Suppressor macrophage treated with lipopolysaccharide for 4 hours (primary cell): ENCODE results near the gene MYLK2.
"Not testable (repeated sequence)": the region's sequence is repeated elsewhere in the genome, so short reads cannot be mapped to it uniquely, and the experiment has no call there.

Experiments
- DNase-seq: peaks from one replicate; pipeline ENCODE4 v3.0.0-alpha.2; 2020

MYLK2 gene

GRCh38 chr20:31816221-31816620 lies 2.9 kb upstream of the MYLK2 start:
- no peak for DNase-seq

- no peak for DNase-seq
These were observed 1.7 kb upstream of the MYLK2 start for GRCh38 chr20:31817461-31817860.

- DNase-seq: no peak
These were observed 714 bp upstream of the MYLK2 start for GRCh38 chr20:31818376-31818908.

DNA sequence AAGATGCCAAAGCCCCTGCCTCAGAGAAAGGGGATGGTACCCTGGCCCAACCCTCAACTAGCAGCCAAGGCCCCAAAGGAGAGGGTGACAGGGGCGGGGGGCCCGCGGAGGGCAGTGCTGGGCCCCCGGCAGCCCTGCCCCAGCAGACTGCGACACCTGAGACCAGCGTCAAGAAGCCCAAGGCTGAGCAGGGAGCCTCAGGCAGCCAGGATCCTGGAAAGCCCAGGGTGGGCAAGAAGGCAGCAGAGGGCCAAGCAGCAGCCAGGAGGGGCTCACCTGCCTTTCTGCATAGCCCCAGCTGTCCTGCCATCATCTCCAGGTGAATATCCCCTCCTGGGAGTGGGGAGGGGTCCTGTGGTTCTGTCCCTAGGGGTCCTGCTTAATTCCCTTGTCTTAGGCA lies 1.1 kb downstream of the MYLK2 start:
- no peak for DNase-seq

DNA sequence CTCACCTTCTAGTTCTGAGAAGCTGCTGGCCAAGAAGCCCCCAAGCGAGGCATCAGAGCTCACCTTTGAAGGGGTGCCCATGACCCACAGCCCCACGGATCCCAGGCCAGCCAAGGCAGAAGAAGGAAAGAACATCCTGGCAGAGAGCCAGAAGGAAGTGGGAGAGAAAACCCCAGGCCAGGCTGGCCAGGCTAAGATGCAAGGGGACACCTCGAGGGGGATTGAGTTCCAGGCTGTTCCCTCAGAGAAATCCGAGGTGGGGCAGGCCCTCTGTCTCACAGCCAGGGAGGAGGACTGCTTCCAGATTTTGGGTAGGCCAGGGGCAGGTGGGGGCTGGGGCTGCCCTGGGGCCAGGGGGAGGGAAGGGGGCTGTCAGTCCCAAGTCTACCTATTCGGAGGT lies 2.3 kb downstream of the MYLK2 start:
- DNase-seq: no peak

GRCh38 chr20:31822421-31823330 lies 3.5 kb downstream of the MYLK2 start:
- peak; percentile 74 for DNase-seq

DNA sequence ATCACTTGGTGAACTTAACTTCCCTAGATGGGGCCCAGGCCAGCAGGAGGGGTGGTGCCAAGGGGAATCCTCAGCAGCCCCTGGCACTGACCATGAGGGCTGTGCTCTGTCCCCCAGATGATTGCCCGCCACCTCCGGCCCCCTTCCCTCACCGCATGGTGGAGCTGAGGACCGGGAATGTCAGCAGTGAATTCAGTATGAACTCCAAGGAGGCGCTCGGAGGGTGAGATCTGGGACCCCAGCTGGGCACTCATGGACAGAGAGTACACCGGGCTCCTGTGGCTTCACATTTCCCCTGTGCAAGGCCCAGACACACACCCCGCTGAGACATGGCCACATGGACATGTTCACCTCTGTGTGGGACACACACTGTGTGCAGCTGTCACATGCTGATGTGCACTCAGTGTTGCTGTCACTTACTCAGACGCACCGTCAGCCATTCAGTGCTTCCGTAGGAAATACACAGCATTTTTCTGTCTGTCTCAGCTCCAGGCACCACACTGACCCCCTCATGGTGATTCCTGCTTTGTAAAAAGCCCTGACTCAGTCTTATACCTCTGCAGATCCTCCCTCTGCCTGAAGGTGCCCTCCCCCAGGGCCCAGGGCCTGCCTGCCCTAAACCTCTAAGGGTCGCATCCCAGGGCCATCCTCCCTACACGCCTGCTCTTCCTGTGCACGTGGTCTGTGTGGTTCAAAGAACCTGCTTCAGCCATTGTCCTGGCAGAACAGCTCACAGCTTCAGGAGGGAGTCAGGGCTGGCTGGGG lies 4.4 kb downstream of the MYLK2 start:
- DNase-seq: no peak

DNA sequence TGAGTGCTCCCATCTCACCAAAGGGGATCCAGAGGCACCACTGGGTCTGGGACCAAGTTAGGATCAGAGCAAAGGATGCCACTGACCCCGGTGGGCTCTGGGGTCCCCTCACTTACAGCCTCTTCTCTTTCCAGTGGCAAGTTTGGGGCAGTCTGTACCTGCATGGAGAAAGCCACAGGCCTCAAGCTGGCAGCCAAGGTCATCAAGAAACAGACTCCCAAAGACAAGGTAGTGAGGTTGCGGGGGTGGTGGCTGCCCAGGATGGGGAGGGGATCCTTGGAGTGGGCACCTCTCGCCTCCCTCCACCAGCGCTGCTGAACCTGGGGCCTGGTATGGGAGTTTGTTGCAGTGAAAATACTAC lies 4.9 kb downstream of the MYLK2 start:
- no peak for DNase-seq

GRCh38 chr20:31824554-31825313 lies 5.6 kb downstream of the MYLK2 start:
- DNase-seq: no peak

- DNase-seq: no peak
These were observed 6.9 kb downstream of the MYLK2 start for GRCh38 chr20:31826074-31826473.

GRCh38 chr20:31827059-31827458 lies 7.9 kb downstream of the MYLK2 start:
- no peak for DNase-seq

DNA sequence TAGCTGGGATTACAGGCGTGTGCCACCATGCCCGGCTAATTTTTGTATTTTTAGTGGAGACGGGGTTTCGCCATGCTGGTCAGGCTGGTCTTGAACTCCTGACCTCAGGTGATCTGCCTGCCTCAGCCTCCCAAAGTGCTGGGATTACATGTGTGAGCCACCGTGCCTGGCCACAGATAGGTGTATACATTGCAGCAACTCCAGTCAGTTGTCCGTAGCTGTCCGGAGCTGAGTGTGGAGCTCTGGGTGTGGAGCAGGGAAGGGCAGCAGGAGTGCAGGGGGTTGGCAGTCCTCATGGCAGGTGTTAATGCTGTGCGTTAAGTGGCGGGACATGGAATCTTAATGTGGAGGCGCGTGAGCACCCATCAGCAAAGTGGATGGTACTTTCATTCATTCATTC lies 8.9 kb downstream of the MYLK2 start:
- DNase-seq: not testable (repeated sequence)

DNA sequence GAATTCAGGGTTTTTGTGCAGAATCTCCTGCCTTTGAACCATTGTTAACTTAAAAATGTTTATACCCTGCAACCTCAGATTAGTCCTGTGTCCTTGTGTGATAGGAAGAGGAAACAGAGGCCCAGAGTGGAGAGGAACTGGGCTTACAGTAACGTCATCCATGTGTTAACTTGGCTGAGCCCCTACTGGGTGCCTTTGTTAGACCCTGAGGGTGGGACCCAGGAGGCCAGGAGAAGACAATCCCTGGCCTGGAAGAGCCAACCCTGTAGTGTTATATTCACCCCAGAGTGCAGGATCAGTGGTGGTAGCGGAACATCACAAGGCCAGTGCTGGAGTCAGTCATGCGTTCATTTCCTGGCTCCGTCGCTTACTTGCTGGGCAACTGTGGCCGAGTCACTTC lies 10.6 kb downstream of the MYLK2 start:
- DNase-seq: no peak

DNA sequence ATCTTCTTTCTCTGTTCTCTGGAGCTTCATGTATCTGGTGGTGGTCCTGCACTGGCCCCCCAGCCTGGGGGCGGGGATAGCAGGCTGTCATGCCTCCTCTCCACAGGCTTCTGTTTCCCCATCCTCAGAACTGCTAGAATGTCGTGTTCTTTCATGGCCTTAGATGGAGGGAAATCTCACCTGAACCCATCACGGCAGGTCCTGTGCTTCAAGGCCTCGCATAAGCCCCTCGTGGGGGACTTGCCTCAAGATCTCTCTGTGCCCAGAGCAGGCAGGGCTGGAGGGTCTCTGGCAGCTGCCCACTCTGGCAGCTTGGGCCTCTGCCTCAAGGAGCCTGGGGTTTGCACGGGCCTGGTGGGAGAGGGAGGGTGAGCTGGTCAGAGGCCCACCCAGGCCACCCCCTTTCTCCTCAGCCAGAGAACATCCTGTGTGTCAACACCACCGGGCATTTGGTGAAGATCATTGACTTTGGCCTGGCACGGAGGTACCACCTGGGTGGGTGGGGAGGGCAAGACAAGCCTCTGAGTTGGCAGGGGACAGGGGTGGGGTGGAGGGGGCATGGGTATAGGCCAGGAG lies 11.3 kb downstream of the MYLK2 start:
- no peak for DNase-seq

DNA sequence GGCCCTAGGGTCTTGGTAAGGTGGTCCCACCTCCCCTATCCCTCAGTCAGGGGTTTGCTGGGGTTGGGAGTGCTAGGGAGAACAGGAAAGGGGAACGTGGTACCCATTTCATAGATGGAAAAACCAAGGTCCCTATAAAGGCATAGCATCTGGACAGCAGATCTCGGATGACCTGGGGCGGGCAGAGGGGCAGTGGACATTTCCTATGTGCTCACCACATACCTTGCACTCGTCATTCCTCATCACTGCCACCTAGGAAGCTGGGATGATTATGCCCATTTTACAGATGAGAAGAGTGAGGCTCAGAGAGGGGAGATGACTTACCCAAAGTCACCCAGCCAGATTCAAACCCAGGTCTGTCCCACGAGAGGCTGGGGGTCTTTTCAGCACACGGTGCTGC lies 12.1 kb downstream of the MYLK2 start:
- no peak for DNase-seq

- no peak for DNase-seq
These were observed 12.7 kb downstream of the MYLK2 start for GRCh38 chr20:31831771-31832306.

- DNase-seq: peak; percentile 70
These were observed 14.2 kb downstream of the MYLK2 start for GRCh38 chr20:31833130-31833930.

- no peak for DNase-seq
These were observed 14.9 kb downstream of the MYLK2 start for GRCh38 chr20:31833931-31834521.

GRCh38 chr20:31835554-31835953 lies 16.4 kb downstream of the MYLK2 start:
- no peak for DNase-seq

DNA sequence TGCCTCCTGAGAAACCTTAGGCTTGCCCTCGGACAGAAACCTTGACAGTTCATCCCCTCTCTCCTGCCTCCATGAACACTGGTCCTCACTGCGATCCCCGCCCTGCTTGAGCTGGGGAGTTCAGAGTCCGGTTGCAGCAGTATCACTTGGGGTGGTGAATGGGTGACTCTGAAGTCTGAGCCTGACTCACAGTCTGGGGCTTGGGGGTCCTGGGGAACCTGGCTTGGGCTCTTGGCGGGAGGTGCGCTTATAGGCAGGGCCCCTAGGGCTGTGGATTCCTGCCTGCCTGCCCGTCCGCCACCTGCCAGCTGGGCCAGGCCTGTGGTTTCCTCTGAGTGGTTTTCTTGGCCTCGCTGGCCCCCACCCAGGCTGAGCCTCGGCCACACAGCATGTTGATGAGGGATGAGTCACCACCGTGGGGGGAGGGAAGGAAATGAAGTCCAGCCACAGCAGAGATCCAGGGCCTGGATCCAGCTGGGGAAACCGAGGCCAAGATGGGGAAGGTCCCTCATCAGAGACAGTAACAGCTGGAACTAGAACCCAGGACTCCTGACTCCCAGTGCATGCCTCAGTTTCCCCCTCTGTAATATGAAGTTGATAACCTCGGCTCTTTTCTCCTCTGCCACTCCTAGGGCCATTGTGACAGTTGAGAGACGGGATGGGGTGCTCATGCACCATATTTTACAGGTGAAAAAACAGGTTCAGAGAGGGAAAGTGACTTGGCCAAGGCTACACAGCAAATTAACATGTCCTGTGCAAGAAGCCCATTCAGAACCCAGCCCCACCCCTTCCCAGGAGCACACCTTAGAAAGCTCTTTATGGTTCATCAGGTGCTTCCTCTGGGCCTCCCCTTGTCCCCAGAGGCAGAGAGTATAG lies 17.1 kb downstream of the MYLK2 start:
- DNase-seq: peak; percentile 78
